NT2/D1 (cell line): Measurements from ENCODE around the gene MCTP1.

Source experiments
- DNase-seq: peaks from one replicate; pipeline ENCODE4 v3.0.0-alpha.2; 2011; ENCODE audit warnings: low read depth, low spot score
- H3K27me3 ChIP-seq: 2 replicates; pipeline ENCODE4 v1.6.0; 2011; ENCODE audit warnings: mild to moderate bottlenecking; ENCODE audit not compliant: insufficient read length, insufficient read depth
- H3K36me3 ChIP-seq: 2 replicates; pipeline ENCODE4 v1.6.1; 2011; ENCODE audit warnings: mild to moderate bottlenecking, low read length, mixed read lengths; ENCODE audit not compliant: insufficient read depth, insufficient read length
- H3K4me1 ChIP-seq: 2 replicates; pipeline ENCODE4 v1.5.1; 2011; ENCODE audit not compliant: insufficient read depth, insufficient read length
- H3K4me3 ChIP-seq: 2 replicates; pipeline ENCODE4 v1.5.1; 2011; ENCODE audit warnings: low read depth; ENCODE audit not compliant: insufficient read length
- H3K9ac ChIP-seq: 2 replicates; pipeline ENCODE4 v1.6.0; 2011; ENCODE audit warnings: low read depth; ENCODE audit not compliant: insufficient read length
- H3K9me3 ChIP-seq: 2 replicates; pipeline ENCODE4 v1.5.1; 2011; ENCODE audit warnings: mild to moderate bottlenecking, low read length; ENCODE audit not compliant: insufficient read depth
- SUZ12 ChIP-seq: IDR thresholded peaks from 2 replicates; pipeline ENCODE4 v1.6.1; 2011; ENCODE audit not compliant: insufficient read length, insufficient read depth; ENCODE audit errors: extremely low read depth
- YY1 ChIP-seq: IDR thresholded peaks from 2 replicates; pipeline ENCODE4 v1.6.1; 2011; ENCODE audit not compliant: insufficient read length, insufficient read depth
- ZNF274 ChIP-seq: IDR thresholded peaks from 2 replicates; pipeline ENCODE4 v1.6.1; 2011; ENCODE audit warnings: mild to moderate bottlenecking, low read depth, low read length

The MCTP1 gene

GRCh38 chr5:95060098-95060497 lies 224.8 kb downstream of the MCTP1 start:
- Histone ChIP-seq H3K4me3 (no peak overlapping the region), H3K9me3 (no peaks in the 10 kb centered on the region), H3K4me1 (no peaks in the 10 kb centered on the region), H3K36me3 (no peaks in the 10 kb centered on the region), H3K9ac (no peak overlapping the region), H3K27me3 (no peaks in the 10 kb centered on the region)
- TF ChIP-seq ZNF274 (no peak), YY1 (no peak), SUZ12 (no peak)
- no peak for DNase-seq

GRCh38 chr5:95059636-95060035 lies 225.3 kb downstream of the MCTP1 start:
- Histone ChIP-seq H3K9ac (no peak overlapping the region), H3K4me3 (no peak overlapping the region), H3K9me3 (no peaks in the 10 kb centered on the region), H3K36me3 (no peaks in the 10 kb centered on the region), H3K27me3 (no peaks in the 10 kb centered on the region), H3K4me1 (no peaks in the 10 kb centered on the region)
- no peak for DNase-seq
- no peak for TF ChIP-seq ZNF274

- no peaks in the 10 kb centered on the region for H3K9me3 ChIP-seq
- no peak for TF ChIP-seq YY1
- no peak for TF ChIP-seq SUZ12
- no peak for TF ChIP-seq ZNF274
- DNase-seq, result no peak
Observed at GRCh38 chr5:95057615-95058014, 227.3 kb downstream of the MCTP1 start.

GRCh38 chr5:95053253-95053652 lies 231.6 kb downstream of the MCTP1 start:
- Histone ChIP-seq H3K36me3 (no peaks in the 10 kb centered on the region), H3K4me3 (no peak overlapping the region)
- TF ChIP-seq SUZ12 (no peak), YY1 (no peak), ZNF274 (no peak)

More at GRCh38 chr5:95057615-95058014, 227.3 kb downstream of the MCTP1 start:
- Histone ChIP-seq H3K27me3 (no peaks in the 10 kb centered on the region), H3K36me3 (no peaks in the 10 kb centered on the region), H3K9ac (no peak overlapping the region), H3K4me1 (no peaks in the 10 kb centered on the region), H3K4me3 (no peak overlapping the region)

GRCh38 chr5:95050708-95051107 lies 234.2 kb downstream of the MCTP1 start:
- Histone ChIP-seq H3K4me3 (no peak overlapping the region), H3K9ac (no peak overlapping the region), H3K36me3 (no peaks in the 10 kb centered on the region), H3K9me3 (no peaks in the 10 kb centered on the region), H3K4me1 (no peaks in the 10 kb centered on the region), H3K27me3 (no peaks in the 10 kb centered on the region)
- no peak for TF ChIP-seq SUZ12
- no peak for DNase-seq

More at GRCh38 chr5:95053253-95053652, 231.6 kb downstream of the MCTP1 start:
- no peak for DNase-seq
- Histone ChIP-seq H3K4me1 (no peaks in the 10 kb centered on the region), H3K9me3 (no peaks in the 10 kb centered on the region), H3K9ac (no peak overlapping the region), H3K27me3 (no peaks in the 10 kb centered on the region)

GRCh38 chr5:95048628-95049027 lies 236.3 kb downstream of the MCTP1 start:
- no peaks in the 10 kb centered on the region for H3K36me3 ChIP-seq
- no peaks in the 10 kb centered on the region for H3K27me3 ChIP-seq
- H3K9ac ChIP-seq, result no peak overlapping the region
- TF ChIP-seq YY1, result no peak
- TF ChIP-seq ZNF274, result no peak
- no peak for TF ChIP-seq SUZ12
- no peak for DNase-seq
- H3K4me1 ChIP-seq, result no peaks in the 10 kb centered on the region
- no peak overlapping the region for H3K4me3 ChIP-seq
- H3K9me3 ChIP-seq, result no peaks in the 10 kb centered on the region

- H3K27me3 ChIP-seq, result no peaks in the 10 kb centered on the region
- TF ChIP-seq SUZ12 (no peak), ZNF274 (no peak), YY1 (no peak)
- no peaks in the 10 kb centered on the region for H3K4me1 ChIP-seq
- no peak overlapping the region for H3K4me3 ChIP-seq
- no peak for DNase-seq
- H3K9ac ChIP-seq, result no peak overlapping the region
- no peaks in the 10 kb centered on the region for H3K36me3 ChIP-seq
- H3K9me3 ChIP-seq, result no peaks in the 10 kb centered on the region
Observed at GRCh38 chr5:95045181-95045965, 239.5 kb downstream of the MCTP1 start.

GRCh38 chr5:95044096-95044495 lies 240.8 kb downstream of the MCTP1 start:
- TF ChIP-seq YY1 (no peak), ZNF274 (no peak), SUZ12 (no peak)
- H3K9ac ChIP-seq, result no peak overlapping the region
- H3K27me3 ChIP-seq, result no peaks in the 10 kb centered on the region
- no peaks in the 10 kb centered on the region for H3K9me3 ChIP-seq
- H3K36me3 ChIP-seq, result no peaks in the 10 kb centered on the region
- H3K4me3 ChIP-seq, result no peak overlapping the region
- H3K4me1 ChIP-seq, result no peaks in the 10 kb centered on the region
- no peak for DNase-seq
